AG08396 (cell line): ENCODE results near the gene PI4KA.
"Not testable (repeated sequence)": the region's sequence is repeated elsewhere in the genome, so short reads cannot be mapped to it uniquely, and the experiment has no call there.

ENCODE experiments used
- DNase-seq: peaks from one replicate; pipeline ENCODE4 v3.0.0; 2012; ENCODE audit warnings: low spot score, mixed read lengths

PI4KA gene

GRCh38 chr22:20775342-20775895 is 83.2 kb downstream of the PI4KA start:
- DNase-seq, result no peak

- DNase-seq, result no peak
These were observed 83.7 kb downstream of the PI4KA start for GRCh38 chr22:20774882-20775281.

- no peak for DNase-seq
These were observed 84.8 kb downstream of the PI4KA start, which contains the start of gene SERPIND1 for GRCh38 chr22:20773793-20774212. TSS of gene SERPIND1 (plus strand) at chr22:20774113. CDS start at chr22:20779313, 5,200 bp downstream.

- DNase-seq, result no peak
These were observed 86.5 kb downstream of the PI4KA start for GRCh38 chr22:20771918-20772625.

GRCh38 chr22:20769496-20769826 is 89.2 kb downstream of the PI4KA start:
- not testable (repeated sequence) for DNase-seq

- no peak for DNase-seq
These were observed 92.1 kb downstream of the PI4KA start for GRCh38 chr22:20766530-20766929.

- no peak for DNase-seq
These were observed 92.7 kb downstream of the PI4KA start for GRCh38 chr22:20765938-20766337.

- DNase-seq, result no peak
These were observed 93.9 kb downstream of the PI4KA start for GRCh38 chr22:20764729-20765128.

- DNase-seq, result no peak
These were observed 94.2 kb downstream of the PI4KA start for GRCh38 chr22:20764471-20764720.

GRCh38 chr22:20763630-20764470 is 94.8 kb downstream of the PI4KA start:
- no peak for DNase-seq

GRCh38 chr22:20762233-20762796 is 96.3 kb downstream of the PI4KA start:
- DNase-seq, result no peak

GRCh38 chr22:20761536-20761935 is 97.1 kb downstream of the PI4KA start:
- peak; percentile 39 for DNase-seq

GRCh38 chr22:20760084-20760483 is 98.5 kb downstream of the PI4KA start:
- DNase-seq, result no peak

- no peak for DNase-seq
These were observed 99.9 kb downstream of the PI4KA start for GRCh38 chr22:20758688-20759087.

- no peak for DNase-seq
These were observed 101.8 kb downstream of the PI4KA start for GRCh38 chr22:20756846-20757245.

- DNase-seq, result no peak
These were observed 105.7 kb downstream of the PI4KA start for GRCh38 chr22:20752873-20753272.

GRCh38 chr22:20752104-20752741 is 106.4 kb downstream of the PI4KA start:
- DNase-seq, result no peak

GRCh38 chr22:20751185-20751851 is 107.3 kb downstream of the PI4KA start:
- no peak for DNase-seq

- peak; percentile 84 for DNase-seq
These were observed 108.0 kb downstream of the PI4KA start for GRCh38 chr22:20750461-20751184.

- no peak for DNase-seq
These were observed 109.2 kb downstream of the PI4KA start for GRCh38 chr22:20749453-20749852.

- no peak for DNase-seq
These were observed 109.7 kb downstream of the PI4KA start for GRCh38 chr22:20748731-20749428.
